OCI-LY7 (cell line): ENCODE results near the gene GNAZ. TPM values are rescaled to one million over a fixed set of nuclear protein-coding genes. Genes with fewer than 3 reads are reported as not detected.

Experiments used
- BruUV-seq: library from RNA; stranded (reverse); fragments of 400-500 nt; replicated peaks from 2 replicates; lab custom pipeline; 2021; lab: Mats Ljungman, UMichigan
- CTCF ChIA-PET: fragments of 300-600 bp; sonication (Branson Sonifier 250); formaldehyde crosslinking; loops from one replicate; lab custom pipeline; 2022; ENCODE audit warnings: antibody characterized with exemption; ENCODE audit not compliant: unreplicated experiment; lab: Charles Lee
- POLR2A ChIA-PET: fragments of 300-600 bp; sonication (Branson Sonifier 250); formaldehyde crosslinking; loops from one replicate; lab custom pipeline; 2022; ENCODE audit warnings: antibody characterized with exemption; lab: Charles Lee
- DNase-seq: peaks from one replicate; pipeline ENCODE4 v3.0.0-alpha.2; 2015; ENCODE audit warnings: low spot score
- H2AFZ ChIP-seq: fragments of 200-600 bp; sonication (generic), shearing (Covaris generic); 2 replicates; pipeline ENCODE4 v1.6.1; 2014; ENCODE audit warnings: mild to moderate bottlenecking, antibody characterized with exemption, low read length, moderate library complexity
- H3K27ac ChIP-seq: fragments of 200-600 bp; sonication (generic); 2 replicates; pipeline ENCODE4 v1.5.1; 2014; ENCODE audit warnings: mixed run types, low read depth, mild to moderate bottlenecking, moderate library complexity, low read length, inconsistent platforms; ENCODE audit not compliant: poor library complexity, severe bottlenecking
- H3K36me3 ChIP-seq: fragments of 200-600 bp; sonication (generic); 2 replicates; pipeline ENCODE4 v1.6.1; 2014; ENCODE audit warnings: mild to moderate bottlenecking, antibody characterized with exemption, low read length, moderate library complexity, mixed read lengths; ENCODE audit not compliant: insufficient read depth
- H3K4me1 ChIP-seq: fragments of 200-600 bp; sonication (generic); 2 replicates; pipeline ENCODE4 v1.5.1; 2014; ENCODE audit warnings: mild to moderate bottlenecking, low read length; ENCODE audit not compliant: insufficient read depth, poor library complexity, severe bottlenecking
- H3K4me2 ChIP-seq: fragments of 200-600 bp; sonication (generic); 2 replicates; pipeline ENCODE4 v1.6.1; 2014; ENCODE audit warnings: mild to moderate bottlenecking, low read length
- H3K4me3 ChIP-seq: fragments of 200-600 bp; sonication (generic); 2 replicates; pipeline ENCODE4 v1.5.1; 2014; ENCODE audit warnings: mild to moderate bottlenecking, low read depth, low read length; ENCODE audit not compliant: poor library complexity, severe bottlenecking
- H3K79me2 ChIP-seq: fragments of 200-600 bp; sonication (generic); 2 replicates; pipeline ENCODE4 v1.6.1; 2016; ENCODE audit warnings: low read depth, mild to moderate bottlenecking, low read length, moderate library complexity, mixed read lengths; ENCODE audit not compliant: insufficient read depth
- H3K9me2 ChIP-seq: fragments of 200-600 bp; sonication (generic); 2 replicates; pipeline ENCODE4 v1.6.1; 2016; ENCODE audit warnings: mild to moderate bottlenecking, low read length, mixed read lengths; ENCODE audit not compliant: insufficient read depth
- H3K9me3 ChIP-seq: fragments of 200-600 bp; sonication (generic); 2 replicates; pipeline ENCODE4 v1.6.1; 2014; ENCODE audit warnings: mild to moderate bottlenecking, mixed run types, low read length, mixed read lengths
- H4K20me1 ChIP-seq: fragments of 200-600 bp; sonication (generic); 2 replicates; pipeline ENCODE4 v1.6.1; 2014; ENCODE audit warnings: mild to moderate bottlenecking, antibody characterized with exemption, low read length, moderate library complexity, mixed read lengths; ENCODE audit not compliant: insufficient read depth
- EZH2phosphoT487 ChIP-seq: fragments of 200-600 bp; sonication (generic); IDR thresholded peaks from 2 replicates; pipeline ENCODE4 v1.6.1; 2018; ENCODE audit warnings: low read depth, borderline replicate concordance, mild to moderate bottlenecking, mixed run types, antibody characterized with exemption, low read length, moderate library complexity, mixed read lengths
- intact Hi-C: fragments of 100-400 bp; cut with micrococcal nuclease; formaldehyde crosslinking; loops from one replicate; pipeline ENCODE4 v1.10.0; 2022; ENCODE audit not compliant: unreplicated experiment
- total RNA-seq, 2 experiments: library from RNA; depleted of rRNA in 1 of 2; stranded (reverse); fragments of >200 nt in 1 of 2; shearing (Covaris generic) in 1 of 2; gene quantifications; 2 replicates each; pipeline ENCODE4 v1.2.3, GENCODE V29; 2014 to 2022
- TF ChIP-seq, protein P1 (sequence below): fragments of 200-600 bp; sonication (generic); conservative IDR thresholded peaks from 2 replicates; pipeline ENCODE4 v1.5.1; 2014; ENCODE audit warnings: mild to moderate bottlenecking, antibody characterized with exemption, low read length, moderate library complexity, mixed read lengths

GNAZ gene
- total RNA-seq, 2 experiments from 2014 or later, result 38.5 to 46.4 TPM

GRCh38 chr22:23124611-23125511, 54.5 kb downstream of the GNAZ start:
- Histone ChIP-seq H2AFZ (no peak overlapping the region), H3K27ac (no peak overlapping the region), H3K4me3 (no peak overlapping the region), H3K9me2 (no peaks in the 10 kb centered on the region), H3K79me2 (no peaks in the 10 kb centered on the region), H3K9me3 (no peaks in the 10 kb centered on the region), H3K4me2 (no peak overlapping the region), H3K36me3 (peaks cover 19% of the 10 kb centered on the region; the same call in 1 of the 2 replicates), H4K20me1 (no peaks in the 10 kb centered on the region), H3K4me1 (peaks cover 13% of the 10 kb centered on the region)
- TF ChIP-seq EZH2phosphoT487, result no peak
- TF ChIP-seq, protein P1, sequence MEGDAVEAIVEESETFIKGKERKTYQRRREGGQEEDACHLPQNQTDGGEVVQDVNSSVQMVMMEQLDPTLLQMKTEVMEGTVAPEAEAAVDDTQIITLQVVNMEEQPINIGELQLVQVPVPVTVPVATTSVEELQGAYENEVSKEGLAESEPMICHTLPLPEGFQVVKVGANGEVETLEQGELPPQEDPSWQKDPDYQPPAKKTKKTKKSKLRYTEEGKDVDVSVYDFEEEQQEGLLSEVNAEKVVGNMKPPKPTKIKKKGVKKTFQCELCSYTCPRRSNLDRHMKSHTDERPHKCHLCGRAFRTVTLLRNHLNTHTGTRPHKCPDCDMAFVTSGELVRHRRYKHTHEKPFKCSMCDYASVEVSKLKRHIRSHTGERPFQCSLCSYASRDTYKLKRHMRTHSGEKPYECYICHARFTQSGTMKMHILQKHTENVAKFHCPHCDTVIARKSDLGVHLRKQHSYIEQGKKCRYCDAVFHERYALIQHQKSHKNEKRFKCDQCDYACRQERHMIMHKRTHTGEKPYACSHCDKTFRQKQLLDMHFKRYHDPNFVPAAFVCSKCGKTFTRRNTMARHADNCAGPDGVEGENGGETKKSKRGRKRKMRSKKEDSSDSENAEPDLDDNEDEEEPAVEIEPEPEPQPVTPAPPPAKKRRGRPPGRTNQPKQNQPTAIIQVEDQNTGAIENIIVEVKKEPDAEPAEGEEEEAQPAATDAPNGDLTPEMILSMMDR, result no peak
- DNase-seq, result no peak
- BruUV-seq, result no TSS peak
- CTCF ChIA-PET, result no interaction called here
- intact Hi-C loops, result loop anchor here (5.0 to 10.0 kb wide), 4 partner anchors 88 to 320 kb away; no protein-coding TSS in a partner anchor
- POLR2A ChIA-PET, result interaction anchor here (0.6 kb wide), 1 partner anchor 435 kb away, joined by 4 read pairs; no protein-coding TSS in a partner anchor

DNA sequence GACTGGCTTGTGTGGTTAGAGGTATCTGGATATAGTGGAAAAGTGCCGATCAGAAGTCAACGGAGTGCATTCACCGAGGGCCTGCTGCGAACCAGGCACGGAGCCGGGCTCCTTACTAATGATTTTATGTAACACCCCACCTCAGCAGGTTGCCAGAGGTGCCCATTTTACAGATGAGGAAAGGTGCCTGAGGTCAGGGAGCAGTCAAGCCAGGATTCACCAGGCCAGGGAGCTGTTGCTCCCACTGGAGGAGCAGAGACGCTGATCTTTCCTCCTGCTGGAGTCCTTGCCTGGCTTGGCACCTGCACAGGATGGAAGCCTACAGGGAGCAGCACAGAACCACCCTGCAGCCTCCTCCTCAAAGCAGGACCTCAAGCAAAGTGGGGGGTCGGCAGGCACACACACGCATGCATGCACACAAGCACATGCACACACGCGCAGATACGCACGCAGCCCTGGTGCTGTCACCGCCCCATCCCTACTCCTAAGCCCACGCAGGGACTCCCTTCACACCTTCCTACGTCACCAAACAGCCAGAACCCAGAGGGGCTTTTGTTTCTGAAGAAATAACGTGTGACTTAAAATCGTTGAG, 55.3 kb downstream of the GNAZ start:
- CTCF ChIA-PET, result no interaction called here
- no TSS peak for BruUV-seq
- intact Hi-C loops, result loop anchor here (5.0 to 10.0 kb wide), 4 partner anchors 88 to 321 kb away; no protein-coding TSS in a partner anchor
- TF ChIP-seq EZH2phosphoT487, result no peak
- no peak for DNase-seq
- no peak overlapping the region for H2AFZ ChIP-seq
- H3K27ac ChIP-seq, result no peak overlapping the region
- no peaks in the 10 kb centered on the region for H3K9me2 ChIP-seq
- H3K4me3 ChIP-seq, result no peak overlapping the region
- H3K4me1 ChIP-seq, result peaks cover 13% of the 10 kb centered on the region
- H3K9me3 ChIP-seq, result no peaks in the 10 kb centered on the region
- H4K20me1 ChIP-seq, result no peaks in the 10 kb centered on the region
- no peaks in the 10 kb centered on the region for H3K79me2 ChIP-seq
- no peak overlapping the region for H3K4me2 ChIP-seq
- POLR2A ChIA-PET, result no interaction called here
- peaks cover 19% of the 10 kb centered on the region; the same call in 1 of the 2 replicates for H3K36me3 ChIP-seq
